ENCODE results near the gene KANSL1. TPM values are rescaled to one million over a fixed set of nuclear protein-coding genes. Genes with fewer than 3 reads are reported as not detected.

Gene KANSL1
- polyA plus RNA-seq, 1 donor from 2014 or later: 65.0 TPM

GRCh38 chr17:46192439-46193150 is 634 bp downstream of the KANSL1 start:
- Histone ChIP-seq H3K4me2 (ENCODE audit: low read length) (peak overlapping the region; percentile 75), H3K9me3 (ENCODE audit: low read length) (no peaks in the 10 kb centered on the region), H4K20me1 (ENCODE audit: insufficient read depth) (peaks cover 42% of the 10 kb centered on the region), H2AFZ (ENCODE audit: low read depth, low read length) (peak overlapping the region; percentile 35), H3K27ac (ENCODE audit: low read length) (peak overlapping the region; percentile 95), H3K4me3 (ENCODE audit: low read length) (peak overlapping the region; percentile 67), H3K27me3 (ENCODE audit: insufficient read depth, low read depth, low read length) (peaks cover 2% of the 10 kb centered on the region), H3F3A (ENCODE audit: insufficient read depth, low read length, poor library complexity, severe bottlenecking) (peaks cover 23% of the 10 kb centered on the region), H3K36me3 (ENCODE audit: insufficient read depth, low read length) (no peaks in the 10 kb centered on the region), H3K79me2 (replicated peaks; ENCODE audit: insufficient read depth, low read length) (peaks cover 84% of the 10 kb centered on the region), H3K9me2 (ENCODE audit: insufficient read depth, low read length) (no peaks in the 10 kb centered on the region), H3K9ac (ENCODE audit: low read length) (peak overlapping the region; percentile 90)
- TF ChIP-seq TAF1 (IDR thresholded peaks at IDR 0.05; ENCODE audit: low read depth) (no peak), CTCF (IDR thresholded peaks at IDR 0.05; ENCODE audit: poor library complexity, severe bottlenecking) (peak; percentile 13), MXI1 (conservative IDR thresholded peaks at IDR 0.05; ENCODE audit: poor library complexity, severe bottlenecking) (peak; percentile 66), EP300 (conservative IDR thresholded peaks at IDR 0.05; ENCODE audit: poor library complexity, severe bottlenecking) (no peak), SMC3 (conservative IDR thresholded peaks at IDR 0.05; ENCODE audit: poor library complexity) (peak; percentile 32), EZH2 (IDR thresholded peaks at IDR 0.05; ENCODE audit: borderline replicate concordance, insufficient read depth, low read length, poor library complexity, severe bottlenecking) (no peak), POLR2AphosphoS5 (IDR thresholded peaks at IDR 0.05) (peak; percentile 87), REST (IDR thresholded peaks at IDR 0.05; ENCODE audit: borderline replicate concordance) (peak; percentile 47), RAD21 (conservative IDR thresholded peaks at IDR 0.05) (peak; percentile 15)

- peaks cover 47% of the 10 kb centered on the region for H4K20me1 ChIP-seq (ENCODE audit: insufficient read depth)
- peak overlapping the region; percentile 75 for H3K4me2 ChIP-seq (ENCODE audit: low read length)
- TF ChIP-seq SMC3 (conservative IDR thresholded peaks at IDR 0.05; ENCODE audit: poor library complexity) (no peak), MXI1 (conservative IDR thresholded peaks at IDR 0.05; ENCODE audit: poor library complexity, severe bottlenecking) (no peak), CTCF (IDR thresholded peaks at IDR 0.05; ENCODE audit: poor library complexity, severe bottlenecking) (no peak), EZH2 (IDR thresholded peaks at IDR 0.05; ENCODE audit: borderline replicate concordance, insufficient read depth, low read length, poor library complexity, severe bottlenecking) (no peak), POLR2AphosphoS5 (IDR thresholded peaks at IDR 0.05) (no peak), EP300 (conservative IDR thresholded peaks at IDR 0.05; ENCODE audit: poor library complexity, severe bottlenecking) (no peak), RAD21 (conservative IDR thresholded peaks at IDR 0.05) (no peak), REST (IDR thresholded peaks at IDR 0.05; ENCODE audit: borderline replicate concordance) (no peak), TAF1 (IDR thresholded peaks at IDR 0.05; ENCODE audit: low read depth) (no peak)
- H3K36me3 ChIP-seq (ENCODE audit: insufficient read depth, low read length): no peaks in the 10 kb centered on the region
- no peaks in the 10 kb centered on the region for H3K9me2 ChIP-seq (ENCODE audit: insufficient read depth, low read length)
- no peaks in the 10 kb centered on the region for H3K9me3 ChIP-seq (ENCODE audit: low read length)
- peaks cover 85% of the 10 kb centered on the region for H3K79me2 ChIP-seq (replicated peaks; ENCODE audit: insufficient read depth, low read length)
- H3K9ac ChIP-seq (ENCODE audit: low read length): peak overlapping the region; percentile 90
- peaks cover 2% of the 10 kb centered on the region for H3K27me3 ChIP-seq (ENCODE audit: insufficient read depth, low read depth, low read length)
- peaks cover 23% of the 10 kb centered on the region for H3F3A ChIP-seq (ENCODE audit: insufficient read depth, low read length, poor library complexity, severe bottlenecking)
- H3K27ac ChIP-seq (ENCODE audit: low read length): peak overlapping the region; percentile 95
- peak overlapping the region; percentile 67 for H3K4me3 ChIP-seq (ENCODE audit: low read length)
- H2AFZ ChIP-seq (ENCODE audit: low read depth, low read length): peak overlapping the region; percentile 35
Measured at GRCh38 chr17:46192189-46192438, 1.1 kb downstream of the KANSL1 start.
